ENCODE data around the gene NTNG2. TPM values are rescaled to one million over a fixed set of nuclear protein-coding genes. Genes with fewer than 3 reads are reported as not detected.

The NTNG2 gene
- total RNA-seq, 2 donors from 2014 or later, result 1.3 TPM

DNA sequence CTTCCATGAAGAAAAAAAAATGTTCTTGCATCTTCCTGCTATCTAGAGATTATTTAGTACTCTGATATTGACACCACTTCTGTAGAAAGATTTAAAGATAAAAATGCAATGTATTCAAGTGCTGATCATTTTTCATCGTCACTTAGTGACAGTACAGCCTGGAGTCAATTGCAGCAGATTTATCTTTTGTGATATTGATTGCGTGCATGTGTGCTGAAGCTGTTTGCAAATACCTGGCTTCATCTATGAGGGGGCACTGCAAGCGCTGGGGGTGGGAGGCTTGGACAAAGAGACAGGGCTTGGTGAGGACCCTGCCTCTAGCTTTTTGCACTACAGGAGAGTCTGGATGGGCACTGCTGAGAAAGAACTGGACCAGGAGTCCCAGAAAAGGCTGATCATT is 44.2 kb upstream of the NTNG2 start:
- H3K27me3 ChIP-seq (ENCODE audit: control insufficient read depth, insufficient read depth, low read length, poor library complexity, severe bottlenecking), result peaks cover 4% of the 10 kb centered on the region
- Mint-ChIP-seq H3K4me1 (peaks cover 10% of the 10 kb centered on the region), H3K27me3 (ENCODE audit: insufficient read depth) (peaks cover 12% of the 10 kb centered on the region)

DNA sequence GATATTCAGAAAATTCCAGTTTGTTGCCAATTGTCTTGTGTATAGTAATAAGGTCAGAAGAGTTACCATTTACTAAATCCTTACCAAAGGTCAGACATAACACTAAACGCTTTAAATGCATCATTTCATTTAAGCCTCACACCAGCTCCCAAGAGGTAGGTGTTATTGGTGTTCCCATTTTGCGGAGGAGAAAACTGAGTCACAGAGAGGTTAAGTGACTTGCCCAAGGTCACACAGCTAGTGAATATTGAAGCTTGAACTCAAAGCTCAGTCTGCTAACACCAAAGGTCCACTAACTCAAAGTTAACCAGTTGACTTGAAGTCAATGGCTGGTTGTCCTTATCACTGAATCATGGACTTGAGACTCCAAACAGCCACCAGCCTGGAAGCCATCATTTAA is 40.8 kb upstream of the NTNG2 start:
- TF ChIP-seq, protein P1, sequence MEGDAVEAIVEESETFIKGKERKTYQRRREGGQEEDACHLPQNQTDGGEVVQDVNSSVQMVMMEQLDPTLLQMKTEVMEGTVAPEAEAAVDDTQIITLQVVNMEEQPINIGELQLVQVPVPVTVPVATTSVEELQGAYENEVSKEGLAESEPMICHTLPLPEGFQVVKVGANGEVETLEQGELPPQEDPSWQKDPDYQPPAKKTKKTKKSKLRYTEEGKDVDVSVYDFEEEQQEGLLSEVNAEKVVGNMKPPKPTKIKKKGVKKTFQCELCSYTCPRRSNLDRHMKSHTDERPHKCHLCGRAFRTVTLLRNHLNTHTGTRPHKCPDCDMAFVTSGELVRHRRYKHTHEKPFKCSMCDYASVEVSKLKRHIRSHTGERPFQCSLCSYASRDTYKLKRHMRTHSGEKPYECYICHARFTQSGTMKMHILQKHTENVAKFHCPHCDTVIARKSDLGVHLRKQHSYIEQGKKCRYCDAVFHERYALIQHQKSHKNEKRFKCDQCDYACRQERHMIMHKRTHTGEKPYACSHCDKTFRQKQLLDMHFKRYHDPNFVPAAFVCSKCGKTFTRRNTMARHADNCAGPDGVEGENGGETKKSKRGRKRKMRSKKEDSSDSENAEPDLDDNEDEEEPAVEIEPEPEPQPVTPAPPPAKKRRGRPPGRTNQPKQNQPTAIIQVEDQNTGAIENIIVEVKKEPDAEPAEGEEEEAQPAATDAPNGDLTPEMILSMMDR (conservative IDR thresholded peaks at IDR 0.05), result no peak
- H3K4me1 ChIP-seq (ENCODE audit: control insufficient read depth, insufficient read depth, low read length), result no peaks in the 10 kb centered on the region
- H3K36me3 ChIP-seq (ENCODE audit: control insufficient read depth, insufficient read depth, low read length), result no peaks in the 10 kb centered on the region
- WGBS, 2 experiments (ENCODE audit: insufficient coverage in 1 of 2, insufficient read length in 1 of 2), result 89 to 100% methylated on average over 1 to 2 of the region's 2 CpGs
- Mint-ChIP-seq H3K4me1 (peaks cover 25% of the 10 kb centered on the region), H3K27me3 (ENCODE audit: insufficient read depth) (peaks cover 2% of the 10 kb centered on the region), H3K36me3 (ENCODE audit: low read depth) (no peaks in the 10 kb centered on the region), H3K9me3 (no peaks in the 10 kb centered on the region), H3K27ac (no peak overlapping the region), H3K4me3 (no peak overlapping the region)
- no peak for DNase-seq
- H3K4me3 ChIP-seq (ENCODE audit: low read length), result no peak overlapping the region
- no peak overlapping the region for H3K9ac ChIP-seq (ENCODE audit: extremely low read depth, low read length, poor library complexity, severe bottlenecking)
- H3K9me3 ChIP-seq (ENCODE audit: control insufficient read depth, low read length), result no peaks in the 10 kb centered on the region
- H3K27me3 ChIP-seq (ENCODE audit: control insufficient read depth, insufficient read depth, low read length, poor library complexity, severe bottlenecking), result no peaks in the 10 kb centered on the region
- no peak overlapping the region for H3K27ac ChIP-seq (ENCODE audit: low read depth, low read length)

More for the DNA sequence above, 44.2 kb upstream of the NTNG2 start:
- no peaks in the 10 kb centered on the region for H3K9me3 Mint-ChIP-seq
- H3K9ac ChIP-seq (ENCODE audit: extremely low read depth, low read length, poor library complexity, severe bottlenecking), result no peak overlapping the region
- H3K4me3 Mint-ChIP-seq, result no peak overlapping the region
- no peak for DNase-seq
- no peak overlapping the region for H3K27ac Mint-ChIP-seq
- H3K4me1 ChIP-seq (ENCODE audit: control insufficient read depth, insufficient read depth, low read length), result no peaks in the 10 kb centered on the region
- no peaks in the 10 kb centered on the region for H3K36me3 ChIP-seq (ENCODE audit: control insufficient read depth, insufficient read depth, low read length)
- H3K4me3 ChIP-seq (ENCODE audit: low read length), result no peak overlapping the region
- no peaks in the 10 kb centered on the region for H3K9me3 ChIP-seq (ENCODE audit: control insufficient read depth, low read length)
- H3K36me3 Mint-ChIP-seq (ENCODE audit: low read depth), result no peaks in the 10 kb centered on the region
- TF ChIP-seq, protein P1 (conservative IDR thresholded peaks at IDR 0.05), result no peak
- no peak overlapping the region for H3K27ac ChIP-seq (ENCODE audit: low read depth, low read length)
- 90 to 100% methylated on average over 3 of the region's 3 CpGs for WGBS, 2 experiments (ENCODE audit: insufficient coverage in 1 of 2, insufficient read length in 1 of 2)

DNA sequence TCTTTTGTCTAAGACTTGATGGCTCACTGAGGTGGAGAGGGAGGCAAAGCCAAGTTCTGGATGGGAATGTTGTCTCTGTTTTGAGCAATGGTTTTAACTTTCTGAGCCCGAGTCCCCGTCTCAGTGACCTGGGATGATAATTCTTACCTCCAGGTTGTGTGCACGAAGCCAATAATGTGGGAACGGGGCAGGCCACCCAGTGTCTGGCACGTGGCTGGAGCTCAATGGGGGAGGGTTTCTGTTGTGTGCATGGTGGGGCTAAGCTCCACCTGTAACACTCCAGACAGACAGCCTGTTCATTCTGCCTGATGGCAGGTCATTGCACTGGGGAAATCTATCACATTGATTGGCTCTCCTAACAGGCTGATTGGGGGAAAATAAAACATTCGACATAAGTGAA is 37.1 kb upstream of the NTNG2 start:
- H3K4me3 Mint-ChIP-seq, result no peak overlapping the region
- no peaks in the 10 kb centered on the region for H3K36me3 Mint-ChIP-seq (ENCODE audit: low read depth)
- Histone ChIP-seq H3K36me3 (ENCODE audit: control insufficient read depth, insufficient read depth, low read length) (no peaks in the 10 kb centered on the region), H3K27me3 (ENCODE audit: control insufficient read depth, insufficient read depth, low read length, poor library complexity, severe bottlenecking) (no peaks in the 10 kb centered on the region), H3K27ac (ENCODE audit: low read depth, low read length) (no peak overlapping the region), H3K9me3 (ENCODE audit: control insufficient read depth, low read length) (no peaks in the 10 kb centered on the region), H3K4me3 (ENCODE audit: low read length) (no peak overlapping the region), H3K4me1 (ENCODE audit: control insufficient read depth, insufficient read depth, low read length) (no peaks in the 10 kb centered on the region), H3K9ac (ENCODE audit: extremely low read depth, low read length, poor library complexity, severe bottlenecking) (no peak overlapping the region)
- no peak overlapping the region for H3K27ac Mint-ChIP-seq
- H3K9me3 Mint-ChIP-seq, result no peaks in the 10 kb centered on the region
- H3K27me3 Mint-ChIP-seq (ENCODE audit: insufficient read depth), result peaks cover 2% of the 10 kb centered on the region
- WGBS, 2 experiments (ENCODE audit: insufficient coverage in 1 of 2, insufficient read length in 1 of 2), result 71 to 82% methylated on average over 3 to 6 of the region's 6 CpGs
- DNase-seq, result no peak
- H3K4me1 Mint-ChIP-seq, result peaks cover 31% of the 10 kb centered on the region
- TF ChIP-seq, protein P1 (conservative IDR thresholded peaks at IDR 0.05), result no peak

Measured in endodermal cell (in vitro differentiated cells).